HEK293 (cell line): ENCODE data around the gene COQ8A.

Source experiments
- CTCF ChIA-PET: fragments of 350-600 bp; formaldehyde crosslinking; extraction: SDS; loops from one replicate; lab custom pipeline; 2021; ENCODE audit warnings: antibody characterized with exemption; lab: Yijun Ruan, JAX
- POLR2A ChIA-PET: fragments of 300-600 bp; formaldehyde crosslinking; extraction: SDS; loops from one replicate; lab custom pipeline; 2020; ENCODE audit warnings: antibody characterized with exemption, inconsistent platforms; lab: Yijun Ruan, JAX
- H3K27ac ChIP-seq: fragments of 200-500 bp; sonication (Bioruptor generic); 2 replicates; pipeline ENCODE4 v1.5.1; 2014; ENCODE audit warnings: low read depth, low read length, control low read depth, inconsistent platforms; ENCODE audit errors: extremely low read depth
- H3K36me3 ChIP-seq, 2 experiments: fragments of 200-500 bp in 1 of 2; sonication (Bioruptor generic) in 1 of 2; 1 replicate in 1 of 2; 2 replicates in 1 of 2; pipeline ENCODE4 v1.5.1; 2014 to 2017; ENCODE audit warnings: inconsistent platforms in 2 of 2, low read length in 2 of 2; ENCODE audit not compliant: control insufficient read depth in 2 of 2, insufficient read depth in 1 of 2
- H3K4me1 ChIP-seq: fragments of 200-500 bp; sonication (Bioruptor generic); 2 replicates; pipeline ENCODE4 v1.5.1; 2014; ENCODE audit warnings: mild to moderate bottlenecking, low read length, inconsistent platforms; ENCODE audit not compliant: control insufficient read depth, insufficient read depth
- H3K4me3 ChIP-seq: 2 replicates; pipeline ENCODE4 v1.5.1; 2011; ENCODE audit warnings: low read depth, mild to moderate bottlenecking, control low read depth, low read length, moderate library complexity
- H3K9me3 ChIP-seq: fragments of 200-500 bp; sonication (Bioruptor generic); 2 replicates; pipeline ENCODE4 v1.5.1; 2014; ENCODE audit warnings: low read depth, low read length, inconsistent platforms; ENCODE audit not compliant: control insufficient read depth, insufficient read depth
- KLF8 ChIP-seq: fragments of 450-650 bp; formaldehyde crosslinking; IDR thresholded peaks from 2 replicates; pipeline ENCODE4 v1.5.1; 2016; ENCODE audit warnings: missing biosample characterization, missing genetic modification characterization
- MEIS1 ChIP-seq: sonication (generic); formaldehyde crosslinking; IDR thresholded peaks from 2 replicates; pipeline ENCODE4 v1.8.1; 2022; ENCODE audit warnings: missing genetic modification reagents, mild to moderate bottlenecking, borderline replicate concordance
- RBAK ChIP-seq: fragments of 450-650 bp; formaldehyde crosslinking; IDR thresholded peaks from 2 replicates; pipeline ENCODE4 v1.5.1; 2016; ENCODE audit warnings: missing biosample characterization, missing genetic modification characterization
- ZBTB7A ChIP-seq: fragments of 450-650 bp; formaldehyde crosslinking; IDR thresholded peaks from 2 replicates; pipeline ENCODE4 v1.5.1; 2016; ENCODE audit warnings: low read depth, missing biosample characterization, missing genetic modification characterization
- ZBTB8A ChIP-seq: fragments of 450-650 bp; formaldehyde crosslinking; IDR thresholded peaks from 2 replicates; pipeline ENCODE4 v1.5.1; 2016; ENCODE audit warnings: missing biosample characterization, missing genetic modification characterization
- ZFP3 ChIP-seq: fragments of 450-650 bp; formaldehyde crosslinking; IDR thresholded peaks from 2 replicates; pipeline ENCODE4 v1.5.1; 2016; ENCODE audit warnings: low read depth, missing biosample characterization, missing genetic modification characterization
- ZNF239 ChIP-seq: fragments of 450-650 bp; formaldehyde crosslinking; IDR thresholded peaks from 2 replicates; pipeline ENCODE4 v1.5.1; 2016; ENCODE audit warnings: missing biosample characterization, missing genetic modification characterization
- ZNF311 ChIP-seq: fragments of 450-650 bp; formaldehyde crosslinking; IDR thresholded peaks from 2 replicates; pipeline ENCODE4 v1.5.1; 2017; ENCODE audit warnings: missing biosample characterization, missing genetic modification characterization, borderline replicate concordance
- ZNF585B ChIP-seq: fragments of 450-650 bp; formaldehyde crosslinking; IDR thresholded peaks from 2 replicates; pipeline ENCODE4 v1.5.1; 2016; ENCODE audit warnings: missing biosample characterization, missing genetic modification characterization
- ZNF626 ChIP-seq: fragments of 450-650 bp; sonication (Bioruptor Pico); formaldehyde crosslinking; IDR thresholded peaks from 2 replicates; pipeline ENCODE4 v1.5.1; 2018; ENCODE audit warnings: missing biosample characterization, missing genetic modification characterization, inconsistent platforms
- ZNF677 ChIP-seq: fragments of 450-650 bp; IDR thresholded peaks from 2 replicates; pipeline ENCODE4 v1.5.0; 2018; ENCODE audit warnings: missing biosample characterization, mild to moderate bottlenecking, missing genetic modification characterization, moderate library complexity
- TF ChIP-seq, protein P1 (sequence below): fragments of 450-650 bp; formaldehyde crosslinking; IDR thresholded peaks from 2 replicates; pipeline ENCODE4 v1.5.1; 2016; ENCODE audit warnings: missing biosample characterization, missing genetic modification characterization
- TF ChIP-seq, protein P2 (sequence below): fragments of 450-650 bp; formaldehyde crosslinking; IDR thresholded peaks from 2 replicates; pipeline ENCODE4 v1.5.1; 2016; ENCODE audit warnings: missing biosample characterization, missing genetic modification characterization
- TF ChIP-seq, protein P3 (sequence below): fragments of 450-650 bp; formaldehyde crosslinking; conservative IDR thresholded peaks from 2 replicates; pipeline ENCODE4 v1.5.1; 2016; ENCODE audit warnings: low read depth, missing biosample characterization, missing genetic modification characterization
- TF ChIP-seq, protein P4 (sequence below): fragments of 450-650 bp; formaldehyde crosslinking; IDR thresholded peaks from 2 replicates; pipeline ENCODE4; 2016; ENCODE audit warnings: missing biosample characterization, missing genetic modification characterization
- TF ChIP-seq, protein P5 (sequence below): fragments of 450-650 bp; formaldehyde crosslinking; IDR thresholded peaks from 2 replicates; pipeline ENCODE4 v1.5.1; 2016; ENCODE audit warnings: missing biosample characterization, missing genetic modification characterization
- TF ChIP-seq, protein P6 (sequence below): fragments of 450-650 bp; formaldehyde crosslinking; IDR thresholded peaks from 2 replicates; pipeline ENCODE4 v1.5.0; 2017; ENCODE audit warnings: missing biosample characterization, missing genetic modification characterization, borderline replicate concordance

COQ8A gene

DNA sequence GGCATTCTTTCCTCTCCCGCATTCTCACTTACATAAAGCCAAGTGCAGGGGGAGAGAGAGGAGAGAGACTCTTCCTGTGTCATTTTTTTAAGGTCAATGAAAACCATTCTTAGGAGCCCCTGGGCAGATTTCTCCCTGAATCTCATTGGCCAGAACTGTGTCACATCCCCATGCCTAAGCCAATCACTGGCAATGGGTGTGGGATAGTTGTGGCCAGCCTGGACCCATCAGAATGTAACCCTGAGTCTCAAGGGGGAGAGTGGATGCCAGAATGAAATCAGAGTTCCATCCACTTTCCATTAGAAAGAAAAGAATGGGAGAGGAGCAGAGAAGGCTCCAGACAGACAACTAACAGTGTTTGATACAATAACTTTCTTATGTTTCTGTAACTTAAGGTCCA, 31.2 kb upstream of the COQ8A start:
- POLR2A ChIA-PET = no interaction called here
- H3K4me1 ChIP-seq = no peaks in the 10 kb centered on the region
- CTCF ChIA-PET = no interaction called here
- no peak overlapping the region for H3K27ac ChIP-seq
- H3K9me3 ChIP-seq = no peaks in the 10 kb centered on the region
- TF ChIP-seq, protein P1, sequence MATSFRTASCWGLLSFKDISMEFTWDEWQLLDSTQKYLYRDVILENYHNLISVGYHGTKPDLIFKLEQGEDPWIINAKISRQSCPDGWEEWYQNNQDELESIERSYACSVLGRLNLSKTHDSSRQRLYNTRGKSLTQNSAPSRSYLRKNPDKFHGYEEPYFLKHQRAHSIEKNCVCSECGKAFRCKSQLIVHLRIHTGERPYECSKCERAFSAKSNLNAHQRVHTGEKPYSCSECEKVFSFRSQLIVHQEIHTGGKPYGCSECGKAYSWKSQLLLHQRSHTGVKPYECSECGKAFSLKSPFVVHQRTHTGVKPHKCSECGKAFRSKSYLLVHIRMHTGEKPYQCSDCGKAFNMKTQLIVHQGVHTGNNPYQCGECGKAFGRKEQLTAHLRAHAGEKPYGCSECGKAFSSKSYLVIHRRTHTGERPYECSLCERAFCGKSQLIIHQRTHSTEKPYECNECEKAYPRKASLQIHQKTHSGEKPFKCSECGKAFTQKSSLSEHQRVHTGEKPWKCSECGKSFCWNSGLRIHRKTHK (tag by site-specific recombination) = no peak
- TF ChIP-seq, protein P2, sequence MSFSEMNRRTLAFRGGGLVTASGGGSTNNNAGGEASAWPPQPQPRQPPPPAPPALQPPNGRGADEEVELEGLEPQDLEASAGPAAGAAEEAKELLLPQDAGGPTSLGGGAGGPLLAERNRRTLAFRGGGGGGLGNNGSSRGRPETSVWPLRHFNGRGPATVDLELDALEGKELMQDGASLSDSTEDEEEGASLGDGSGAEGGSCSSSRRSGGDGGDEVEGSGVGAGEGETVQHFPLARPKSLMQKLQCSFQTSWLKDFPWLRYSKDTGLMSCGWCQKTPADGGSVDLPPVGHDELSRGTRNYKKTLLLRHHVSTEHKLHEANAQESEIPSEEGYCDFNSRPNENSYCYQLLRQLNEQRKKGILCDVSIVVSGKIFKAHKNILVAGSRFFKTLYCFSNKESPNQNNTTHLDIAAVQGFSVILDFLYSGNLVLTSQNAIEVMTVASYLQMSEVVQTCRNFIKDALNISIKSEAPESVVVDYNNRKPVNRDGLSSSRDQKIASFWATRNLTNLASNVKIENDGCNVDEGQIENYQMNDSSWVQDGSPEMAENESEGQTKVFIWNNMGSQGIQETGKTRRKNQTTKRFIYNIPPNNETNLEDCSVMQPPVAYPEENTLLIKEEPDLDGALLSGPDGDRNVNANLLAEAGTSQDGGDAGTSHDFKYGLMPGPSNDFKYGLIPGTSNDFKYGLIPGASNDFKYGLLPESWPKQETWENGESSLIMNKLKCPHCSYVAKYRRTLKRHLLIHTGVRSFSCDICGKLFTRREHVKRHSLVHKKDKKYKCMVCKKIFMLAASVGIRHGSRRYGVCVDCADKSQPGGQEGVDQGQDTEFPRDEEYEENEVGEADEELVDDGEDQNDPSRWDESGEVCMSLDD (tag by site-specific recombination) = no peak
- TF ChIP-seq RBAK (tag by site-specific recombination) = no peak
- no peak for TF ChIP-seq ZNF677 (tag by site-specific recombination)
- no peak for TF ChIP-seq ZNF311 (tag by site-specific recombination)
- no peak for TF ChIP-seq ZBTB8A
- no peak for TF ChIP-seq ZNF626 (tag by site-specific recombination)
- TF ChIP-seq KLF8 = no peak
- no peak for TF ChIP-seq ZNF585B (tag by site-specific recombination)
- TF ChIP-seq, protein P3, sequence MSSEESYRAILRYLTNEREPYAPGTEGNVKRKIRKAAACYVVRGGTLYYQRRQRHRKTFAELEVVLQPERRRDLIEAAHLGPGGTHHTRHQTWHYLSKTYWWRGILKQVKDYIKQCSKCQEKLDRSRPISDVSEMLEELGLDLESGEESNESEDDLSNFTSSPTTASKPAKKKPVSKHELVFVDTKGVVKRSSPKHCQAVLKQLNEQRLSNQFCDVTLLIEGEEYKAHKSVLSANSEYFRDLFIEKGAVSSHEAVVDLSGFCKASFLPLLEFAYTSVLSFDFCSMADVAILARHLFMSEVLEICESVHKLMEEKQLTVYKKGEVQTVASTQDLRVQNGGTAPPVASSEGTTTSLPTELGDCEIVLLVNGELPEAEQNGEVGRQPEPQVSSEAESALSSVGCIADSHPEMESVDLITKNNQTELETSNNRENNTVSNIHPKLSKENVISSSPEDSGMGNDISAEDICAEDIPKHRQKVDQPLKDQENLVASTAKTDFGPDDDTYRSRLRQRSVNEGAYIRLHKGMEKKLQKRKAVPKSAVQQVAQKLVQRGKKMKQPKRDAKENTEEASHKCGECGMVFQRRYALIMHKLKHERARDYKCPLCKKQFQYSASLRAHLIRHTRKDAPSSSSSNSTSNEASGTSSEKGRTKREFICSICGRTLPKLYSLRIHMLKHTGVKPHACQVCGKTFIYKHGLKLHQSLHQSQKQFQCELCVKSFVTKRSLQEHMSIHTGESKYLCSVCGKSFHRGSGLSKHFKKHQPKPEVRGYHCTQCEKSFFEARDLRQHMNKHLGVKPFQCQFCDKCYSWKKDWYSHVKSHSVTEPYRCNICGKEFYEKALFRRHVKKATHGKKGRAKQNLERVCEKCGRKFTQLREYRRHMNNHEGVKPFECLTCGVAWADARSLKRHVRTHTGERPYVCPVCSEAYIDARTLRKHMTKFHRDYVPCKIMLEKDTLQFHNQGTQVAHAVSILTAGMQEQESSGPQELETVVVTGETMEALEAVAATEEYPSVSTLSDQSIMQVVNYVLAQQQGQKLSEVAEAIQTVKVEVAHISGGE (tag by site-specific recombination) = no peak
- TF ChIP-seq ZFP3 (tag by site-specific recombination) = no peak
- no peak for TF ChIP-seq ZBTB7A (tag by site-specific recombination)
- no peak for TF ChIP-seq ZNF239
- TF ChIP-seq, protein P4, sequence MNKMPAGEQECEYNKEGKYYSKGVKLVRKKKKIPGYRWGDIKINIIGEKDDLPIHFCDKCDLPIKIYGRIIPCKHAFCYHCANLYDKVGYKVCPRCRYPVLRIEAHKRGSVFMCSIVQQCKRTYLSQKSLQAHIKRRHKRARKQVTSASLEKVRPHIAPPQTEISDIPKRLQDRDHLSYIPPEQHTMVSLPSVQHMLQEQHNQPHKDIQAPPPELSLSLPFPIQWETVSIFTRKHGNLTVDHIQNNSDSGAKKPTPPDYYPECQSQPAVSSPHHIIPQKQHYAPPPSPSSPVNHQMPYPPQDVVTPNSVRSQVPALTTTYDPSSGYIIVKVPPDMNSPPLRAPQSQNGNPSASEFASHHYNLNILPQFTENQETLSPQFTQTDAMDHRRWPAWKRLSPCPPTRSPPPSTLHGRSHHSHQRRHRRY = no peak
- no peak for TF ChIP-seq MEIS1 (CRISPR knock-in tag)
- TF ChIP-seq, protein P5, sequence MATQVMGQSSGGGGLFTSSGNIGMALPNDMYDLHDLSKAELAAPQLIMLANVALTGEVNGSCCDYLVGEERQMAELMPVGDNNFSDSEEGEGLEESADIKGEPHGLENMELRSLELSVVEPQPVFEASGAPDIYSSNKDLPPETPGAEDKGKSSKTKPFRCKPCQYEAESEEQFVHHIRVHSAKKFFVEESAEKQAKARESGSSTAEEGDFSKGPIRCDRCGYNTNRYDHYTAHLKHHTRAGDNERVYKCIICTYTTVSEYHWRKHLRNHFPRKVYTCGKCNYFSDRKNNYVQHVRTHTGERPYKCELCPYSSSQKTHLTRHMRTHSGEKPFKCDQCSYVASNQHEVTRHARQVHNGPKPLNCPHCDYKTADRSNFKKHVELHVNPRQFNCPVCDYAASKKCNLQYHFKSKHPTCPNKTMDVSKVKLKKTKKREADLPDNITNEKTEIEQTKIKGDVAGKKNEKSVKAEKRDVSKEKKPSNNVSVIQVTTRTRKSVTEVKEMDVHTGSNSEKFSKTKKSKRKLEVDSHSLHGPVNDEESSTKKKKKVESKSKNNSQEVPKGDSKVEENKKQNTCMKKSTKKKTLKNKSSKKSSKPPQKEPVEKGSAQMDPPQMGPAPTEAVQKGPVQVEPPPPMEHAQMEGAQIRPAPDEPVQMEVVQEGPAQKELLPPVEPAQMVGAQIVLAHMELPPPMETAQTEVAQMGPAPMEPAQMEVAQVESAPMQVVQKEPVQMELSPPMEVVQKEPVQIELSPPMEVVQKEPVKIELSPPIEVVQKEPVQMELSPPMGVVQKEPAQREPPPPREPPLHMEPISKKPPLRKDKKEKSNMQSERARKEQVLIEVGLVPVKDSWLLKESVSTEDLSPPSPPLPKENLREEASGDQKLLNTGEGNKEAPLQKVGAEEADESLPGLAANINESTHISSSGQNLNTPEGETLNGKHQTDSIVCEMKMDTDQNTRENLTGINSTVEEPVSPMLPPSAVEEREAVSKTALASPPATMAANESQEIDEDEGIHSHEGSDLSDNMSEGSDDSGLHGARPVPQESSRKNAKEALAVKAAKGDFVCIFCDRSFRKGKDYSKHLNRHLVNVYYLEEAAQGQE (tag by site-specific recombination) = no peak
- TF ChIP-seq, protein P6, sequence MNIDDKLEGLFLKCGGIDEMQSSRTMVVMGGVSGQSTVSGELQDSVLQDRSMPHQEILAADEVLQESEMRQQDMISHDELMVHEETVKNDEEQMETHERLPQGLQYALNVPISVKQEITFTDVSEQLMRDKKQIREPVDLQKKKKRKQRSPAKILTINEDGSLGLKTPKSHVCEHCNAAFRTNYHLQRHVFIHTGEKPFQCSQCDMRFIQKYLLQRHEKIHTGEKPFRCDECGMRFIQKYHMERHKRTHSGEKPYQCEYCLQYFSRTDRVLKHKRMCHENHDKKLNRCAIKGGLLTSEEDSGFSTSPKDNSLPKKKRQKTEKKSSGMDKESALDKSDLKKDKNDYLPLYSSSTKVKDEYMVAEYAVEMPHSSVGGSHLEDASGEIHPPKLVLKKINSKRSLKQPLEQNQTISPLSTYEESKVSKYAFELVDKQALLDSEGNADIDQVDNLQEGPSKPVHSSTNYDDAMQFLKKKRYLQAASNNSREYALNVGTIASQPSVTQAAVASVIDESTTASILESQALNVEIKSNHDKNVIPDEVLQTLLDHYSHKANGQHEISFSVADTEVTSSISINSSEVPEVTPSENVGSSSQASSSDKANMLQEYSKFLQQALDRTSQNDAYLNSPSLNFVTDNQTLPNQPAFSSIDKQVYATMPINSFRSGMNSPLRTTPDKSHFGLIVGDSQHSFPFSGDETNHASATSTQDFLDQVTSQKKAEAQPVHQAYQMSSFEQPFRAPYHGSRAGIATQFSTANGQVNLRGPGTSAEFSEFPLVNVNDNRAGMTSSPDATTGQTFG = no peak
- H3K36me3 ChIP-seq = peaks cover 3 to 49% of the 10 kb centered on the region in 2 experiments
- no peak overlapping the region for H3K4me3 ChIP-seq
